IMR-90 (cell line): ENCODE measurements around the gene CRTAC1. TPM values are rescaled to one million over a fixed set of nuclear protein-coding genes. Genes with fewer than 3 reads are reported as not detected.

Experiments
- ATAC-seq: fragments of 200-7000 bp; cut with Tn5 transposase; 2 replicates; pipeline ENCODE4 v1.9.1; 2020; ENCODE audit warnings: low read depth, mild to moderate bottlenecking, moderate library complexity
- BruUV-seq: library from RNA; stranded (reverse); fragments of 400-500 nt; replicated peaks from 2 replicates; lab custom pipeline; 2021; lab: Mats Ljungman, UMichigan
- CTCF ChIA-PET: fragments of 300-600 bp; formaldehyde crosslinking; extraction: SDS; loops from one replicate; lab custom pipeline; 2021; ENCODE audit warnings: antibody characterized with exemption; lab: Yijun Ruan, JAX
- POLR2A ChIA-PET: fragments of 300-600 bp; sonication (Branson Sonifier 250); formaldehyde crosslinking; loops from one replicate; lab custom pipeline; 2022; ENCODE audit warnings: antibody characterized with exemption; ENCODE audit not compliant: unreplicated experiment; lab: Charles Lee
- DNase-seq: peaks from one replicate; pipeline ENCODE4 v3.0.0; 2013
- H2AFZ ChIP-seq: replicated peaks from 2 replicates; pipeline ENCODE3; 2013; ENCODE audit warnings: low read length, mild to moderate bottlenecking; ENCODE audit not compliant: poor library complexity
- H2AK5ac ChIP-seq: 2 replicates; pipeline ENCODE4 v1.6.1; 2013; ENCODE audit warnings: low read depth, low read length, inconsistent platforms
- H2AK9ac ChIP-seq: replicated peaks from 2 replicates; pipeline ENCODE3; 2013; ENCODE audit warnings: mild to moderate bottlenecking, low read depth, low read length, moderate library complexity; ENCODE audit not compliant: poor library complexity
- H2BK120ac ChIP-seq: 2 replicates; pipeline ENCODE4 v1.6.1; 2013; ENCODE audit warnings: low read depth, low read length, inconsistent platforms
- H2BK15ac ChIP-seq: 3 replicates; pipeline ENCODE4 v1.6.1; 2013; ENCODE audit warnings: low read depth, low read length, inconsistent platforms
- H2BK20ac ChIP-seq: 2 replicates; pipeline ENCODE4 v1.6.1; 2013; ENCODE audit warnings: low read depth, mild to moderate bottlenecking, inconsistent platforms, low read length, moderate library complexity
- H2BK5ac ChIP-seq: 2 replicates; pipeline ENCODE4 v1.6.1; 2013; ENCODE audit warnings: mild to moderate bottlenecking, low read depth, low read length, inconsistent platforms; ENCODE audit not compliant: poor library complexity, severe bottlenecking
- H3K14ac ChIP-seq: replicated peaks from 2 replicates; pipeline ENCODE4 v1.6.1; 2013; ENCODE audit warnings: low read depth, low read length, inconsistent platforms
- H3K18ac ChIP-seq: 2 replicates; pipeline ENCODE4 v1.6.1; 2013; ENCODE audit warnings: low read depth, low read length, control low read depth
- H3K23ac ChIP-seq: 2 replicates; pipeline ENCODE4 v1.6.1; 2013; ENCODE audit warnings: low read depth, low read length, inconsistent platforms
- H3K27ac ChIP-seq: 2 replicates; pipeline ENCODE4 v1.5.1; 2013; ENCODE audit warnings: mild to moderate bottlenecking, control low read depth, low read length; ENCODE audit not compliant: insufficient read depth
- H3K27me3 ChIP-seq: 2 replicates; pipeline ENCODE4 v1.6.1; 2013; ENCODE audit warnings: low read length; ENCODE audit not compliant: control insufficient read depth, insufficient read depth
- H3K36me3 ChIP-seq: 2 replicates; pipeline ENCODE4 v1.6.1; 2013; ENCODE audit warnings: low read length, mixed read lengths; ENCODE audit not compliant: control insufficient read depth, insufficient read depth
- H3K4ac ChIP-seq: 2 replicates; pipeline ENCODE4 v1.6.1; 2013; ENCODE audit warnings: low read depth, low read length, inconsistent platforms
- H3K4me1 ChIP-seq: 2 replicates; pipeline ENCODE4 v1.6.1; 2013; ENCODE audit warnings: low read length, mixed read lengths; ENCODE audit not compliant: control insufficient read depth, insufficient read depth
- H3K4me2 ChIP-seq: 2 replicates; pipeline ENCODE4 v1.6.1; 2013; ENCODE audit warnings: low read depth, mild to moderate bottlenecking, control low read depth, low read length, moderate library complexity
- H3K4me3 ChIP-seq: 2 replicates; pipeline ENCODE4 v1.5.1; 2013; ENCODE audit warnings: low read depth, mild to moderate bottlenecking, control low read depth, low read length, moderate library complexity; ENCODE audit not compliant: insufficient read depth
- H3K56ac ChIP-seq: 2 replicates; pipeline ENCODE4 v1.6.1; 2013; ENCODE audit warnings: low read length, inconsistent platforms; ENCODE audit not compliant: insufficient read depth; ENCODE audit errors: extremely low read depth
- H3K79me1 ChIP-seq, 2 experiments: 2 replicates each; pipeline ENCODE4 v1.6.1; 2013; ENCODE audit warnings: low read length in 2 of 2, inconsistent platforms in 1 of 2, low read depth in 1 of 2
- H3K9ac ChIP-seq: 2 replicates; pipeline ENCODE4 v1.6.1; 2013; ENCODE audit warnings: low read depth, low read length, control low read depth
- H3K9me1 ChIP-seq: 2 replicates; pipeline ENCODE4 v1.6.1; 2013; ENCODE audit warnings: low read length, inconsistent platforms; ENCODE audit not compliant: insufficient read depth
- H3K9me3 ChIP-seq: 2 replicates; pipeline ENCODE4 v1.6.1; 2013; ENCODE audit warnings: low read length; ENCODE audit not compliant: control insufficient read depth, insufficient read depth
- H4K20me1 ChIP-seq: 2 replicates; pipeline ENCODE4 v1.6.1; 2013; ENCODE audit warnings: low read length, inconsistent platforms; ENCODE audit not compliant: insufficient read depth
- H4K5ac ChIP-seq: 2 replicates; pipeline ENCODE4 v1.6.1; 2013; ENCODE audit warnings: mild to moderate bottlenecking, low read depth, low read length, control low read depth
- H4K8ac ChIP-seq, 2 experiments: 2 replicates each; pipeline ENCODE4 v1.6.1; 2013; ENCODE audit warnings: low read depth in 2 of 2, low read length in 2 of 2, control low read depth in 1 of 2, inconsistent platforms in 1 of 2
- H4K91ac ChIP-seq: 2 replicates; pipeline ENCODE4 v1.6.1; 2013; ENCODE audit warnings: low read depth, low read length, inconsistent platforms; ENCODE audit not compliant: insufficient read depth
- CEBPB ChIP-seq: IDR thresholded peaks from 2 replicates; pipeline ENCODE4 v1.6.1; 2012; ENCODE audit warnings: low read depth, low read length, improper control_type of control experiment
- CHD1 ChIP-seq: IDR thresholded peaks from 2 replicates; pipeline ENCODE4 v1.6.1; 2012; ENCODE audit warnings: low read depth, low read length, improper control_type of control experiment
- MXI1 ChIP-seq: IDR thresholded peaks from 2 replicates; pipeline ENCODE4 v1.6.1; 2012; ENCODE audit warnings: low read depth, mild to moderate bottlenecking, low read length, moderate library complexity, borderline replicate concordance
- POLR2A ChIP-seq: IDR thresholded peaks from 2 replicates; pipeline ENCODE4 v1.6.1; 2012; ENCODE audit warnings: mild to moderate bottlenecking, low read depth, low read length
- whole genome bisulfite sequencing, 2 experiments: methylation state at CpG; one replicate each; pipeline versions ENCODE4 v1.1.5 to v1.1.7; 2013; ENCODE audit warnings: missing lambda C conversion rate in 2 of 2; ENCODE audit not compliant: insufficient read length in 1 of 2; ENCODE audit errors: extremely low coverage in 2 of 2; 5-methylcytosine and 5-hydroxymethylcytosine counted together
- dilution Hi-C: fragments of 300-500 bp; cut with HindIII; formaldehyde crosslinking; loops from one replicate; pipeline ENCODE4 v1.14.3; 2018; ENCODE audit warnings: low sequenced_read_pairs; ENCODE audit not compliant: unreplicated experiment
- in situ Hi-C: fragments of 300-500 bp; cut with MboI; formaldehyde crosslinking; loops from 3 replicates; pipeline ENCODE4 v1.14.3; 2019; ENCODE audit warnings: low sequenced_read_pairs, inconsistent platforms, mixed read lengths
- intact Hi-C: fragments of 100-400 bp; cut with micrococcal nuclease; formaldehyde crosslinking; loops from 2 replicates; pipeline ENCODE4 v1.10.0; 2022
- polyA plus RNA-seq, 3 experiments: library from polyadenylated mRNA; depleted of rRNA; stranded (reverse); fragments of >200 nt; gene quantifications; 2 replicates each; pipeline ENCODE4 v1.2.3, GENCODE V29; 2012; ENCODE audit warnings: low replicate concordance in 1 of 3
- total RNA-seq: library from RNA; depleted of rRNA; stranded (reverse); fragments of >200 nt; gene quantifications from 2 replicates; pipeline ENCODE4 v1.2.3, GENCODE V29; 2012

Gene CRTAC1
- total and polyA plus RNA-seq, 2 of the 4 experiments (the other 2 are of a cell fraction): not detected

DNA sequence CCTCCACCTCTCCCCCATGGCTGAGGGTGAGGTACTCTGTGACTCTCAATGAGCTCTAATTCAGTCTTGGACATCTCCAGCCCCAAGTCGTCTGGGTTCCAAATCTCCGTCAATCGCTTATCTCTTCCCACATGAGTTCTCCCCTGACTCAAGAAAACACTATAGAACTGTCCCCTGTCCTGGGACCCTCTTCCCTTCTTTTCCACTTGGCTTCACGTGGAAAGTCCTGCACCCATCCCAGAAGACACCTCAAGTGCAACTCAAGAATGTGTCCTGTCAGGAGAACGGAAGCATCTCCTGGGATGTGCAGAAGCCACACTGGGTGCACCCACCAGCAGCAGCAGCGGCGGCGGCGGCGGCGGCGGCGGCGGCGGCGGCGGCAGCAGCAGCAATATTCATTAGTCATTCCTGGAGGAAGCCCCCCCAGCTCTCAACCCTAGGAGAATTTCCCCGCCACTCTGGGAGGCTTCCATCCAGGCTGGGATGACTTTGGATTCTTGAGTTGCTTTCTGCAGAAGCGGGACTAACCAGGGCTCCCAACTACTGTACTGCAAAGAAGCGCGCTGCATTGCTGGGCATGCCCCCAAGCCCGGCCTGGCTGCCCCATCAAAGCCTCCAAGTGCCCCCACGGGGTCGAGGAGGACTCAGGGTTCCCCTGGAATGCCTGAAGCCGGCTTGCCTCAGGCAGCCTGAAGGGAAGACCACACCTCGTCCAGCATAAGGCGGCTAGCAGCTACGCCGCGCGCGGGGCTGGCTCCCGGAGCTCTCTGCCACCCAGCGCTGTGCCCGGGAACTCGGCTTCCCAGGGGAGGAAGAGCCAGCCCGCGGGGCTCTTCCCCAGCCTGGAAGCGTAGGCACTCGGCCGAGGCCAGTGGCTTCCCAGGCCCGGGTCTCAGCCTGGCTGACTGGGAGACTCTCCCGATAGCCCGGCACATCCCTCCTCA lies 1.0 kb downstream of the CRTAC1 start:
- dilution Hi-C loops: no loop called here
- H3K4me3 ChIP-seq: no peak overlapping the region
- intact Hi-C loops: no loop called here
- H3K27ac ChIP-seq: no peak overlapping the region
- H3K23ac ChIP-seq: no peak overlapping the region
- no peak overlapping the region for H3K56ac ChIP-seq
- no peak overlapping the region for H3K9ac ChIP-seq
- H3K9me3 ChIP-seq: no peaks in the 10 kb centered on the region
- no peak overlapping the region for H2BK120ac ChIP-seq
- ChIA-PET POLR2A (no interaction called here), CTCF (interaction anchor here (0.6 kb wide), 1 partner anchor 158 kb away, joined by 3 read pairs; no protein-coding TSS in a partner anchor)
- H3K9me1 ChIP-seq: no peaks in the 10 kb centered on the region
- H4K5ac ChIP-seq: no peak overlapping the region
- no peaks in the 10 kb centered on the region for H3K4me1 ChIP-seq
- 2% methylated on average over 14 of the region's 44 CpGs; no CpG with 5 or more reads in 1 of the 2 experiments for WGBS, 2 experiments
- DNase-seq: no peak
- H2BK20ac ChIP-seq: no peak overlapping the region
- no peak overlapping the region for H2BK5ac ChIP-seq
- no peaks in the 10 kb centered on the region for H3K36me3 ChIP-seq
- H2AK9ac ChIP-seq: no peak overlapping the region
- H2AK5ac ChIP-seq: no peak overlapping the region
- no peak overlapping the region for H2BK15ac ChIP-seq
- H4K8ac ChIP-seq: no peak overlapping the region
- in situ Hi-C loops: loop anchor here (25.0 kb wide), 1 partner anchor 242 kb away; no protein-coding TSS in a partner anchor
- no peak overlapping the region for H4K91ac ChIP-seq
- no TSS peak for BruUV-seq
- H2AFZ ChIP-seq: no peak overlapping the region
- no peak for TF ChIP-seq CHD1
- TF ChIP-seq MXI1: no peak
- no peak for TF ChIP-seq CEBPB
- no peak for TF ChIP-seq POLR2A
- H3K4me2 ChIP-seq: no peak overlapping the region
- H3K4ac ChIP-seq: no peak overlapping the region
- H3K18ac ChIP-seq: no peak overlapping the region
- H3K79me1 ChIP-seq: no peaks in the 10 kb centered on the region
- H3K27me3 ChIP-seq: peaks cover 58% of the 10 kb centered on the region
- H3K14ac ChIP-seq: no peak overlapping the region
- no peaks in the 10 kb centered on the region for H4K20me1 ChIP-seq
- ATAC-seq: no peak
